NCI-H748 (cell line): ENCODE measurements around the gene SLC27A5.

Experiments
- DNase-seq: peaks from one replicate; lab custom pipeline; 2025; ENCODE audit not compliant: unreplicated experiment; lab: John Stamatoyannopoulos, UW

Gene SLC27A5

GRCh38 chr19:58511353-58512208, at the start of gene SLC27A5:
Gene SLC27A5 (minus strand): TSS chr19:58511992. CDS start chr19:58511955, 37 bp downstream.
- DNase-seq, result no peak

- DNase-seq, result no peak
Measured at GRCh38 chr19:58560921-58561320, 49.1 kb upstream of the SLC27A5 start.

- DNase-seq, result no peak
Measured at GRCh38 chr19:58560007-58560887, 48.5 kb upstream of the SLC27A5 start.

GRCh38 chr19:58559275-58560006, 47.6 kb upstream of the SLC27A5 start:
- no peak for DNase-seq

GRCh38 chr19:58558623-58559274, 47.0 kb upstream of the SLC27A5 start:
- no peak for DNase-seq

- no peak for DNase-seq
Measured at GRCh38 chr19:58558066-58558622, 46.4 kb upstream of the SLC27A5 start, which contains the start of gene UBE2M. Gene UBE2M (minus strand): TSS chr19:58558611. CDS start chr19:58558381, 230 bp downstream.

- DNase-seq, result no peak
Measured at GRCh38 chr19:58557221-58558065, 45.7 kb upstream of the SLC27A5 start.

- no peak for DNase-seq
Measured at GRCh38 chr19:58556622-58557220, 44.9 kb upstream of the SLC27A5 start.

- DNase-seq, result no peak
Measured at GRCh38 chr19:58555920-58556621, 44.3 kb upstream of the SLC27A5 start.

- no peak for DNase-seq
Measured at GRCh38 chr19:58555369-58555885, 43.6 kb upstream of the SLC27A5 start.

- DNase-seq, result no peak
Measured at GRCh38 chr19:58554494-58555368, 42.9 kb upstream of the SLC27A5 start, which contains the start of gene CHMP2A. Gene CHMP2A (minus strand): TSS chr19:58555105. CDS start chr19:58554212, 893 bp downstream.

- no peak for DNase-seq
Measured at GRCh38 chr19:58553799-58554493, 42.2 kb upstream of the SLC27A5 start.

GRCh38 chr19:58552655-58553054, 40.9 kb upstream of the SLC27A5 start:
- no peak for DNase-seq

GRCh38 chr19:58551577-58552471, 40.0 kb upstream of the SLC27A5 start:
- DNase-seq, result no peak

GRCh38 chr19:58551123-58551497, 39.3 kb upstream of the SLC27A5 start:
- no peak for DNase-seq
